Muscle of arm (tissue), 12 donors: ENCODE data around the gene ZNF418. TPM values are rescaled to one million over a fixed set of nuclear protein-coding genes. Genes with fewer than 3 reads are reported as not detected.
"Not testable (repeated sequence)": the region's sequence is repeated elsewhere in the genome, so short reads cannot be mapped to it uniquely, and the experiment has no call there.

ENCODE experiments used
- DNase-seq: peaks from one replicate; pipeline ENCODE4 v3.0.0-alpha.2; 2013
- polyA plus RNA-seq, 12 donors: library from polyadenylated mRNA; unstranded; fragments of 120-200 nt; gene quantifications; one replicate each; pipeline ENCODE4 v1.2.1, GENCODE V29; 2013; ENCODE audit not compliant: insufficient read length in 12 of 12

The ZNF418 gene
- polyA plus RNA-seq, 12 donors = 6.8 to 18.9 (median 9.9) TPM; not detected in 1

DNA sequence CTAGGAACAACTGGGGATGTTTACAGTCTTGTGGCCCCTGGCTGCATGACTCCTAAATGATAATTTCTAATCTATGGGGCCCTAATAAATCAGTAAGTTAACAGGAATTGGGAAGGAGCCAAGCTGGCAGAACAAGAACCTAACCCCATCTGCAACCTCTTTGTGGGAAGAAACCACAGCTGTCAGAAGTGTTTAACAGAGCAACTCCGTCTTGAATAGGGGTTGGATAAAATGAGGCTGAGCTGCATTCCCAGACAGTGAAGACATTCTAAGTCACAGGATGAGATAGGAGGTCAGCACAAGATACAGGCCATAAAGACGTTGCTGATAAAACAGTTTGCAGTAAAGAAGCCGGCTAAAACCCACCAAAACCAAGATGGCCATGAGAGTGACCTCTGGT lies 44.5 kb downstream of the ZNF418 start:
- not testable (repeated sequence) for DNase-seq

DNA sequence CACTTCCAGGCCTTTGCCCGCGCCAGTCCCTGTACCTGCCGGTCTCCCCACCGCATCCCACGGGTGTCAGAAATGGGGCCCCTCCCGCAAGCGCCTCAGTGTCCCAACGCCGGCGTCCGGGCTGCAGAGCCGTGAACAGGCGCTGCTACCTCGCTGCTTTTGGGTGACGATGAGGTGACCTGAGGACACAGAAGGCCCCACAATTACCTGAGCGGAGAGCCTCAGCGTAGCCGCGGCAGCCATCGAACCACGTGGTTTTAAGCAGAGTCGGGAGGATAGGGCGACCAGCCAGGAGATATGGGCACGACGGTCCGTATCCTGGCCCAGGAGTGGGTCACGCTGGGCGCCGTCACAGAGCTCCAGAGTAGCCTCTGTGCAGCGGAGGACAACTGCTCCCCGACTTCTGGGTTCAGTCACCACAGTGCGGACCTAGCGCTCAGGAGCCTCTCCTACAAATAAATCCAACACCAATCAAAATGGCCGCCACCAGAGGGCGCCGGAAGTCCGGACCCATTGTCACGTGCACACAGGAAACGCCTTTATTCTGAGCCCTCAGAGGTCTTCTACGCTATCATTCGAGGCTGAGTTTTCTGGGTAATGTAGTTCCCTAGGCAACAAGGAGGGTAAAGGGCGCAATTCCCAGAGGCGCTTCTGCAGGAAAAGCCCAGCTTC lies 46.5 kb downstream of the ZNF418 start, which contains the start of gene ZNF814:
TSS of gene ZNF814 (minus strand) at position 478 of the 672 bp plus-strand sequence. CDS start at position 243, 235 bp downstream.
- peak; percentile 71 for DNase-seq

DNA sequence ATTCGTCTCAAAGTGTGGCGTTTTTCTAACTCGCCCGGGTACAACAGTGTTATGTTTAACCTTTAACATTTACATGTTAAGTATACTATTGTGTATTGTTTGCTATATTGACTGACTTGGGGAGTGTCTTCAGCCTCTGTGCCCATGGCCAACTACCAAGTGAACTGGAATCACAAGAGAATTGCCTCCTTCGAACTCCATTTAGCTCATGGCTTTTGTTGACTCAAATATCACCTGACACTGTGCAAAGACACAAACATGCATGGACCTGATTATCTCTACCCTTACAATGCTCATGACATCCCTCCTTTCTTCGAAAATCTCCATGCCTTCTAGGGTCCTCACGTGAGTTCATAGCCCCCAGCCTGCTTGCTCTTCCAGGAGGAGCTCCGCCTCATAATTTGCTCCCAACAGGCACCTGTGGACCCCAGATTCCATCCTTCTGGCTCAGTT lies 47.1 kb downstream of the ZNF418 start:
- no peak for DNase-seq

DNA sequence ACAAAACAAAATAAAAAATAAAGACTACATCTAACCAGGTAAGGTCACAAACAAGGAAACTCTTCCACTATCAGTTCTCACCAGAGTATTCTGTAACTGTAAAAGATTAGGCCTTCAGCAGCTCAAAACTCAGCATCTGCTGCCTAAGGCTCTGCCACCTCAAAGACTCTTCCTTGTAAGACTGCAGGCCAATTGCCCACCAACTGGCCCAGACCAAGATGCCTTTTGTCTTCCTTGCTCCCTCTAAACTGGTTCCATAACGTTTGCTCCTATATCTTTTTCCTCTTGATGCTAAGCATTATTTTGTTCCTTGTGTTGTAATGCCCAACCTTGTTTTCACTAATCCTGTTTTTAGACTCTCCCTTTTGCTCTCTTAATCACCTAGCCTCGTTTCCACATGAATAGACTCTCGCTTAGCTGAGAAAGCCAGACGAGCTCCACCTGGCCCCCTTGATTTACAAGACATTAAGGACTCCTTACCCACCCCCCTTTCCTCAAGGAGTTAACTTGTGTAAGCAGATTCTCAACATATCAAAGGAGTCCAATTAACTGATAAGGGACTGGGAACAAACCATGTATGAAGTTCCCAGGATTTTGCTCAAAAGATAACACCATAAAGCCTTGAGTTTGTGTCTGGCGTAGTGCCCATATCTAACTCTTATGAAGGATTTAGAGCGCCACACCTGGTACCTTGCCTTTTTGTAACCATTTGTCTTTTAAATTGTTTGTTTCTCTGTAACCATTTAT lies 47.8 kb downstream of the ZNF418 start:
- no peak for DNase-seq

DNA sequence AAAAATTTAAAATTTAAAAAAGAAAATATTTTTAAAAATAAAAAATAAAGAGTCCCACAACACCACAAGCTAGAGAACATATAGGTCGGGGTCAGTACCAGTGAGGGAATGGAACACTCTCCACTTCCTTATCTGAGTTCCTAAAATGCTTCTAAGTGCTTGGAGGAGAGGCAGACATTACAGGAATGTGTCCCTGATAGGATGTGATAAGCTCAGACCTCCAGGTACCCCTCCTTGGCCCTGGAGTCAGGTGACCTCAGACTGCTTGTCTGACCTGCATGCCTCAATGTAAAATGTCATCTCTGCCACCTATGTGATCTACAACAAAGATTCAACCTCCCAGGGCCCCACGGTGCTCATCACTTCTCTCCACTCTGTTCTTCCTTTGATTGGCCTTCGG lies 49.2 kb downstream of the ZNF418 start:
- DNase-seq = no peak

DNA sequence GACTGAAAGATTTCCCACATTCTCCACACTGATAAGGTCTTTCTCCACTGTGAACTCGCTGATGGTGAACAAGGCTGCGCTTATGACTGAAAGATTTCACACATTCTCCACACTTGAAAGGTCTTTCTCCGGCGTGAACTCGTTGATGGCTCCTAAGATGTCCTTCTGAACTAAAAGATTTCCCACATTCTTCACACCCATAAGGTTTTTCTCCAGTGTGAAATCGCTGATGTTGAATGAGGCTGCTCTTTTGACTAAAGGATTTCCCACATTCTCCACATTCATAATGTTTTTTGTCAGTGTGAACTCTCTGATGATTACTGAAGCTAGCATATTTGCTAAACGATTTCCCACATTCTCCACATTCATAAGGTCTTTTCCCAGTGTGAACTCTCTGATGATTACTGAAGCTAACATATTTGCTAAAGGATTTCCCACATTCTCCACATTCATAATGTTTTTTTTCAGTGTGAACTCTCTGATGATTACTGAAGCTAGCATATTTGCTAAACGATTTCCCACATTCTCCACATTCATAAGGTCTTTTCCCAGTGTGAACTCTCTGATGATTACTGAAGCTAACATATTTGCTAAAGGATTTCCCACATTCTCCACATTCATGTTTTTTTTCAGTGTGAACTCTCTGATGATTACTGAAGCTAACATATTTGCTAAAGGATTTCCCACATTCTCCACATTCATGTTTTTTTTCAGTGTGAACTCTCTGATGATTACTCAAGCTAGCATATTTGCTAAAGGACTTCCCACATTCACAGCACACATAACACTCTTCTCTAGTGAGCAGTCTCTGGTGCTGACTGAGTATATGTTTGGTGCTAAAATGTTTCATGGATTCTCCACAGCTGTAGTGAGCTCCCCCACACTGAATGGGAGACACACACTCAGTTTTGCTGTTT lies 61.1 kb downstream of the ZNF418 start:
- DNase-seq = not testable (repeated sequence)

DNA sequence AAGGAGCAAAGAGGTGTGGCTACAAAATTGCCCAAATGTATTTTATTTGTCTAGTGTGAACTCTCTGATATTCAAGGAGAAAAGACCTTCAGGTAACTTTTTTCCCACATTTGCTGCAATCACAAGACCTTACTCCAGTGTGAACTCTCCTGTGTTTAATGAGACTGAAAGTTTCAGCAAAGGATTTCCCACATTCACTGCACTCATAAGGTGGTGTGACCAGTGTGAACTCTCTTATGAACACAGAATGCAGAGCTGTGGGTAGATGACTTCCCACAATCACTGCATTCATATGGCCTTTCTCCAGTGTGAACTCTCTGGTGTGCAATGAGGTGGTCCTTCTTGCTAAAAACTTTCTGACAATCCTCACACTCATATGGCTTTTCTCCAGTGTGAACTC lies 62.8 kb downstream of the ZNF418 start:
- DNase-seq = no peak

Other genes with a start within 250 kb of the ZNF418 start
- gene ZNF154, start 226.2 kb downstream of the ZNF418 start, polyA plus RNA-seq = 10 to 100 TPM in 9 of 12 donors, 1 to 10 TPM in 2, not detected in 1; 7.3 to 24.5 (median 12.6) TPM
- 10 to 100 TPM in 4 of 12 donors, 1 to 10 TPM in 7, not detected in 1; 4.3 to 12.4 (median 9.3) TPM for gene ZNF671, start 207.8 kb downstream of the ZNF418 start, polyA plus RNA-seq
- 10 to 100 TPM in 10 of 12 donors, 1 to 10 TPM in 1, not detected in 1; 6.2 to 21.1 (median 16.1) TPM for gene ZNF776, start 188.6 kb downstream of the ZNF418 start, polyA plus RNA-seq
- gene ZNF586, start 165.7 kb downstream of the ZNF418 start, polyA plus RNA-seq = 10 to 100 TPM in 10 of 12 donors, 1 to 10 TPM in 1, not detected in 1; 6.6 to 18.6 (median 12.9) TPM
- 10 to 100 TPM in 1 of 12 donors, 1 to 10 TPM in 9, not detected in 2; 2.1 to 12.9 (median 5.6) TPM for gene ZNF552, start 120.5 kb downstream of the ZNF418 start, polyA plus RNA-seq
- gene ZNF587B, start 105.1 kb downstream of the ZNF418 start, polyA plus RNA-seq = 10 to 100 TPM in 1 of 12 donors, 1 to 10 TPM in 9, not detected in 2; 3.5 to 11.1 (median 6.0) TPM
- 10 to 100 TPM in 11 of 12 donors, not detected in 1; 11.3 to 32.1 (median 19.0) TPM for gene ZNF587, start 85.5 kb downstream of the ZNF418 start, polyA plus RNA-seq
- 10 to 100 TPM in 11 of 12 donors, not detected in 1; 17.0 to 56.5 (median 27.9) TPM for gene ZNF814, start 46.4 kb downstream of the ZNF418 start, polyA plus RNA-seq
- 10 to 100 TPM in 8 of 12 donors, 1 to 10 TPM in 3, not detected in 1; 3.6 to 27.5 (median 12.9) TPM for gene ZNF417, start 18.8 kb downstream of the ZNF418 start, polyA plus RNA-seq
- 1 to 10 TPM in 10 of 12 donors, not detected in 2; 5.0 to 9.3 (median 6.8) TPM for gene ZNF256, start 12.3 kb upstream of the ZNF418 start, polyA plus RNA-seq
- 1 to 10 TPM in 7 of 12 donors, under 1 TPM in 3, not detected in 2; 0.48 to 3.7 (median 1.3) TPM for gene C19orf18, start 39.1 kb upstream of the ZNF418 start, polyA plus RNA-seq
- 10 to 100 TPM in 11 of 12 donors, not detected in 1; 10.5 to 27.5 (median 13.2) TPM for gene ZNF606, start 67.4 kb upstream of the ZNF418 start, polyA plus RNA-seq
- 1 to 10 TPM in 2 of 12 donors, under 1 TPM in 8, not detected in 2; 0.43 to 2.0 (median 0.68) TPM for gene ZSCAN1, start 98.6 kb upstream of the ZNF418 start, polyA plus RNA-seq
- gene ZNF135, start 123.9 kb upstream of the ZNF418 start, polyA plus RNA-seq = 10 to 100 TPM in 11 of 12 donors, not detected in 1; 10.4 to 29.7 (median 14.2) TPM
- 10 to 100 TPM in 11 of 12 donors, not detected in 1; 47.2 to 70.3 (median 55.2) TPM for gene ZSCAN18, start 162.8 kb upstream of the ZNF418 start, polyA plus RNA-seq
- gene ZNF329, start 215.4 kb upstream of the ZNF418 start, polyA plus RNA-seq = 10 to 100 TPM in 11 of 12 donors, not detected in 1; 10.5 to 14.9 (median 13.2) TPM
- gene ZNF274, start 247.7 kb upstream of the ZNF418 start, polyA plus RNA-seq = 10 to 100 TPM in 4 of 12 donors, 1 to 10 TPM in 7, not detected in 1; 7.6 to 21.2 (median 9.4) TPM